Endothelial cell of umbilical vein (primary cell): ENCODE data around the gene PUS7L. TPM values are rescaled to one million over a fixed set of nuclear protein-coding genes. Genes with fewer than 3 reads are reported as not detected.
"Not testable (repeated sequence)": the region's sequence is repeated elsewhere in the genome, so short reads cannot be mapped to it uniquely, and the experiment has no call there.

Experiments used
- BruUV-seq: library from RNA; stranded (reverse); fragments of 400-500 nt; replicated peaks from 2 replicates; lab custom pipeline; 2021; lab: Mats Ljungman, UMichigan
- CTCF ChIA-PET: fragments of 300-600, 350-600 bp; sonication (Branson Sonifier 250); formaldehyde crosslinking; loops from one replicate; lab custom pipeline; 2021; ENCODE audit warnings: antibody characterized with exemption, inconsistent platforms; lab: Charles Lee
- POLR2A ChIA-PET: fragments of 300-600, 350-600 bp; sonication (Branson Sonifier 250); formaldehyde crosslinking; loops from one replicate; lab custom pipeline; 2021; ENCODE audit warnings: antibody characterized with exemption, inconsistent platforms; lab: Charles Lee
- DNase-seq: peaks from one replicate; pipeline ENCODE4 v3.0.0-alpha.2; 2011; ENCODE audit warnings: low read depth, low spot score
- FAIRE-seq: peaks from 2 replicates; lab custom pipeline; 2011; peaks lifted over from hg19 to GRCh38; lab: Jason Lieb, UNC
- H2AFZ ChIP-seq: 2 replicates; pipeline ENCODE4 v1.6.0; 2012; ENCODE audit warnings: low read depth, low read length, control low read depth, inconsistent platforms
- H3K27ac ChIP-seq: 2 replicates; pipeline ENCODE4 v1.5.1; 2011; ENCODE audit warnings: low read depth, mild to moderate bottlenecking, control low read depth, low read length, moderate library complexity; ENCODE audit not compliant: insufficient read depth
- H3K27me3 ChIP-seq, 2 experiments: 2 replicates each; pipeline versions ENCODE4 v1.6.0 to v1.6.1; 2011; ENCODE audit warnings: low read length in 2 of 2, mixed read lengths in 1 of 2; ENCODE audit not compliant: control insufficient read depth in 2 of 2, insufficient read depth in 2 of 2
- H3K36me3 ChIP-seq, 2 experiments: 2 replicates in 1 of 2; 3 replicates in 1 of 2; pipeline ENCODE4 v1.5.1; 2011; ENCODE audit warnings: low read length in 2 of 2, mild to moderate bottlenecking in 1 of 2, moderate library complexity in 1 of 2; ENCODE audit not compliant: control insufficient read depth in 2 of 2, insufficient read depth in 2 of 2; ENCODE audit errors: extremely low read depth in 1 of 2
- H3K4me1 ChIP-seq: 3 replicates; pipeline ENCODE4 v1.5.1; 2011; ENCODE audit warnings: mild to moderate bottlenecking, low read length; ENCODE audit not compliant: control insufficient read depth, insufficient read depth; ENCODE audit errors: extremely low read depth
- H3K4me2 ChIP-seq: 2 replicates; pipeline ENCODE4 v1.6.1; 2011; ENCODE audit warnings: low read length, control low read depth, mixed read lengths; ENCODE audit not compliant: insufficient read depth
- H3K4me3 ChIP-seq, 3 experiments: fragments of 200-600 bp in 1 of 3; sonication (generic), shearing (Covaris generic) in 1 of 3; replicated peaks in 1 of 3; 2 replicates each; pipeline ENCODE4 v1.5.1; 2011 to 2016; ENCODE audit warnings: control low read depth in 3 of 3, low read length in 3 of 3, mild to moderate bottlenecking in 2 of 3, inconsistent platforms in 1 of 3, low read depth in 1 of 3, moderate library complexity in 1 of 3; ENCODE audit not compliant: insufficient read depth in 1 of 3
- H3K79me2 ChIP-seq: 2 replicates; pipeline ENCODE4 v1.6.0; 2012; ENCODE audit warnings: low read length, inconsistent platforms; ENCODE audit not compliant: control insufficient read depth, insufficient read depth
- H3K9ac ChIP-seq: replicated peaks from 2 replicates; pipeline ENCODE3; 2011; ENCODE audit warnings: low read length, control low read depth; ENCODE audit not compliant: insufficient read depth; ENCODE audit errors: extremely low read depth
- H3K9me1 ChIP-seq: replicated peaks from 3 replicates; pipeline ENCODE4 v1.6.0; 2011; ENCODE audit warnings: mild to moderate bottlenecking, low read length; ENCODE audit not compliant: control insufficient read depth, insufficient read depth; ENCODE audit errors: extremely low read depth
- H3K9me3 ChIP-seq: replicated peaks from 2 replicates; pipeline ENCODE4 v1.5.1; 2012; ENCODE audit warnings: low read length, inconsistent platforms; ENCODE audit not compliant: control insufficient read depth, insufficient read depth
- H4K20me1 ChIP-seq: replicated peaks from 2 replicates; pipeline ENCODE3; 2011; ENCODE audit warnings: mild to moderate bottlenecking, low read length; ENCODE audit not compliant: control insufficient read depth, insufficient read depth; ENCODE audit errors: extremely low read depth
- EZH2 ChIP-seq: IDR thresholded peaks from 2 replicates; pipeline ENCODE4 v1.6.1; 2012; ENCODE audit warnings: borderline replicate concordance, low read depth, mild to moderate bottlenecking, moderate library complexity, low read length, inconsistent platforms; ENCODE audit not compliant: severe bottlenecking
- FOS ChIP-seq: IDR thresholded peaks from 2 replicates; pipeline ENCODE4 v1.6.1; 2011; ENCODE audit warnings: mild to moderate bottlenecking, low read length, moderate library complexity, borderline replicate concordance; ENCODE audit not compliant: insufficient read depth
- GATA2 ChIP-seq: IDR thresholded peaks from 2 replicates; pipeline ENCODE4 v1.7.0; 2011; ENCODE audit warnings: low read depth, mild to moderate bottlenecking, moderate library complexity, mixed read lengths, low read length; ENCODE audit not compliant: insufficient read length, insufficient read depth
- JUN ChIP-seq: IDR thresholded peaks from 2 replicates; pipeline ENCODE4 v1.6.1; 2011; ENCODE audit warnings: borderline replicate concordance, low read depth; ENCODE audit not compliant: insufficient read length, insufficient read depth
- MYC ChIP-seq: IDR thresholded peaks from one replicate; pipeline ENCODE4 v1.6.1; 2011; ENCODE audit warnings: mild to moderate bottlenecking, low read depth, low read length
- POLR2A ChIP-seq: IDR thresholded peaks from 2 replicates; pipeline ENCODE4 v1.6.1; 2012; ENCODE audit warnings: low read depth, mild to moderate bottlenecking, control low read depth, low read length
- POLR2AphosphoS5 ChIP-seq: IDR thresholded peaks from 2 replicates; pipeline ENCODE4 v1.6.1; 2012; ENCODE audit warnings: low read depth, mild to moderate bottlenecking, control low read depth, low read length, moderate library complexity; ENCODE audit not compliant: insufficient read depth
- dilution Hi-C: fragments of 300-500 bp; cut with MboI; formaldehyde crosslinking; loops from one replicate; pipeline ENCODE4 v1.15.0; 2019; ENCODE audit warnings: low sequenced_read_pairs; ENCODE audit not compliant: extremely low pct_ligation_motif_present
- intact Hi-C: fragments of 100-400 bp; cut with micrococcal nuclease; formaldehyde crosslinking; loops from one replicate; pipeline ENCODE4 v1.10.0; 2022
- polyA plus RNA-seq, 4 experiments: library from polyadenylated mRNA; depleted of rRNA in 3 of 4; stranded (reverse) in 3 of 4; unstranded in 1 of 4; fragments of >200 nt; gene quantifications; 2 replicates each; pipeline versions ENCODE4 v1.2.1 to v1.2.3, GENCODE V29; 2011 to 2012; ENCODE audit warnings: missing spikeins in 1 of 4
- total RNA-seq: library from RNA; stranded (reverse); gene quantifications from 2 replicates; pipeline ENCODE4 v1.2.3, GENCODE V29; 2021
- TF ChIP-seq, protein P1 (sequence below): IDR thresholded peaks from 2 replicates; pipeline ENCODE4 v1.6.1; 2011; ENCODE audit not compliant: insufficient read depth, insufficient read length
- TF ChIP-seq, protein P2 (sequence below), 2 donors: IDR thresholded peaks; 1 replicate in 1 of 2; 2 replicates in 1 of 2; pipeline ENCODE4 v1.5.1; 2011; ENCODE audit warnings: low read length in 2 of 2, mild to moderate bottlenecking in 2 of 2, moderate library complexity in 2 of 2, control low read depth in 1 of 2, inconsistent platforms in 1 of 2, low read depth in 1 of 2; ENCODE audit not compliant: insufficient read depth in 1 of 2; ENCODE audit errors: extremely low read depth in 1 of 2

The PUS7L gene
- total and polyA plus RNA-seq, 2 donors (not counting 3 experiments of a cell fraction or from before 2014, with no cell fraction given), result 1.8 to 13.1 TPM

DNA sequence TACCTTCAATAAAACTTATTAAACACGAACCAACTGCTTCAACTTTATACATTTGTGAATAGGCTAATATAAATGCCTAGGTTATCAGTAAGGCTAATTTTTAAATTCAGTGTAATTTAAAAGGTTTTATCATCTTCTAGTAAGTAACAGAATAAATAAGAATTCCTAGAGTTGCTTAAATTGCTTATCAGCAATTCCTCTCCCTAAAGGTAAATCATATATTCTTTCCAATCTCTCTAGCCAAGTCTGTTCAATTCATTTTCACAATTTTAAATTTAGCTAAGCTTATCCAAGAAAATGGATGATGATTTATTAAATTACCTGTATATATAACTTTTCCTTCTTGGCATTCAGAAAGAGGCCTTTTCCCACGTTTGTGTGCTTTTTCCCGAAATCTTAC is 4.6 kb downstream of the PUS7L start:
- DNase-seq (no peak), FAIRE-seq (no peak)
- Histone ChIP-seq H2AFZ (no peak overlapping the region), H3K27me3 (no peaks in the 10 kb centered on the region), H4K20me1 (no peaks in the 10 kb centered on the region), H3K4me2 (no peak overlapping the region), H3K27ac (no peak overlapping the region), H3K9ac (no peak overlapping the region), H3K4me1 (peaks cover 8% of the 10 kb centered on the region), H3K4me3 (no peak overlapping the region), H3K9me3 (no peaks in the 10 kb centered on the region), H3K9me1 (no peaks in the 10 kb centered on the region), H3K36me3 (no peaks in the 10 kb centered on the region), H3K79me2 (peaks cover 5% of the 10 kb centered on the region)
- TF ChIP-seq, protein P1, sequence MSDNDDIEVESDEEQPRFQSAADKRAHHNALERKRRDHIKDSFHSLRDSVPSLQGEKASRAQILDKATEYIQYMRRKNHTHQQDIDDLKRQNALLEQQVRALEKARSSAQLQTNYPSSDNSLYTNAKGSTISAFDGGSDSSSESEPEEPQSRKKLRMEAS, result no peak
- no peak for TF ChIP-seq JUN
- TF ChIP-seq GATA2, result no peak
- TF ChIP-seq FOS, result no peak
- TF ChIP-seq POLR2AphosphoS5, result no peak
- TF ChIP-seq EZH2, result no peak
- no peak for TF ChIP-seq MYC
- TF ChIP-seq, protein P2, sequence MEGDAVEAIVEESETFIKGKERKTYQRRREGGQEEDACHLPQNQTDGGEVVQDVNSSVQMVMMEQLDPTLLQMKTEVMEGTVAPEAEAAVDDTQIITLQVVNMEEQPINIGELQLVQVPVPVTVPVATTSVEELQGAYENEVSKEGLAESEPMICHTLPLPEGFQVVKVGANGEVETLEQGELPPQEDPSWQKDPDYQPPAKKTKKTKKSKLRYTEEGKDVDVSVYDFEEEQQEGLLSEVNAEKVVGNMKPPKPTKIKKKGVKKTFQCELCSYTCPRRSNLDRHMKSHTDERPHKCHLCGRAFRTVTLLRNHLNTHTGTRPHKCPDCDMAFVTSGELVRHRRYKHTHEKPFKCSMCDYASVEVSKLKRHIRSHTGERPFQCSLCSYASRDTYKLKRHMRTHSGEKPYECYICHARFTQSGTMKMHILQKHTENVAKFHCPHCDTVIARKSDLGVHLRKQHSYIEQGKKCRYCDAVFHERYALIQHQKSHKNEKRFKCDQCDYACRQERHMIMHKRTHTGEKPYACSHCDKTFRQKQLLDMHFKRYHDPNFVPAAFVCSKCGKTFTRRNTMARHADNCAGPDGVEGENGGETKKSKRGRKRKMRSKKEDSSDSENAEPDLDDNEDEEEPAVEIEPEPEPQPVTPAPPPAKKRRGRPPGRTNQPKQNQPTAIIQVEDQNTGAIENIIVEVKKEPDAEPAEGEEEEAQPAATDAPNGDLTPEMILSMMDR (IDR thresholded peaks at IDR 0.05; ENCODE audit: extremely low read depth in 1 of 2, insufficient read depth in 1 of 2, low read depth in 1 of 2, low read length in 2 of 2), result no peak
- TF ChIP-seq POLR2A, result no peak
- POLR2A ChIA-PET, result no interaction called here
- intact Hi-C loops (no loop called here), dilution Hi-C loops (no loop called here)
- CTCF ChIA-PET, result interaction anchor here (1.3 kb wide), 1 partner anchor 129 kb away, joined by 4 read pairs; no protein-coding TSS in a partner anchor
- no TSS peak for BruUV-seq

DNA sequence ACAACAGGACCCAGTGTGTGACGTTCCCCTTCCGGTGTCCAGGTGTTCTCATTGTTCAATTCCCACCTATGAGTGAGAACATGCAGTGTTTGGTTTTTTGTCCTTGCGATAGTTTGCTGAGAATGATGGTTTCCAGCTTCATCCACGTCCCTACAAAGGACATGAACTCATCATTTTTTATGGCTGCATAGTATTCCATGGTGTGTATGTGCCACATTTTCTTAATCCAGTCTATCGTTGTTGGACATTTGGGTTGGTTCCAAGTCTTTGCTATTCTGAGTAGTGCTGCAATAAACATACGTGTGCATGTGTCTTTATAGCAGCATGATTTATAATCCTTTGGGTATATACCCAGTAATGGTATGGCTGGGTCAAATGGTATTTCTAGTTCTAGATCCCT is 7.2 kb downstream of the PUS7L start:
- H2AFZ ChIP-seq, H3K4me3 ChIP-seq, DNase-seq, H3K4me2 ChIP-seq, dilution Hi-C loops, H3K79me2 ChIP-seq, H3K9ac ChIP-seq, H3K27me3 ChIP-seq, BruUV-seq, H4K20me1 ChIP-seq, H3K27ac ChIP-seq, FAIRE-seq, intact Hi-C loops, CTCF ChIA-PET, H3K9me3 ChIP-seq, H3K4me1 ChIP-seq, H3K9me1 ChIP-seq, H3K36me3 ChIP-seq, POLR2A ChIA-PET: not testable (repeated sequence)
